CD1c-positive myeloid dendritic cell (primary cell): Measurements from ENCODE around the gene PRR18.

ENCODE experiments used
- DNase-seq: peaks from one replicate; pipeline ENCODE4 v3.0.0-alpha.2; 2016; ENCODE audit errors: extremely low spot score

The PRR18 gene

DNA sequence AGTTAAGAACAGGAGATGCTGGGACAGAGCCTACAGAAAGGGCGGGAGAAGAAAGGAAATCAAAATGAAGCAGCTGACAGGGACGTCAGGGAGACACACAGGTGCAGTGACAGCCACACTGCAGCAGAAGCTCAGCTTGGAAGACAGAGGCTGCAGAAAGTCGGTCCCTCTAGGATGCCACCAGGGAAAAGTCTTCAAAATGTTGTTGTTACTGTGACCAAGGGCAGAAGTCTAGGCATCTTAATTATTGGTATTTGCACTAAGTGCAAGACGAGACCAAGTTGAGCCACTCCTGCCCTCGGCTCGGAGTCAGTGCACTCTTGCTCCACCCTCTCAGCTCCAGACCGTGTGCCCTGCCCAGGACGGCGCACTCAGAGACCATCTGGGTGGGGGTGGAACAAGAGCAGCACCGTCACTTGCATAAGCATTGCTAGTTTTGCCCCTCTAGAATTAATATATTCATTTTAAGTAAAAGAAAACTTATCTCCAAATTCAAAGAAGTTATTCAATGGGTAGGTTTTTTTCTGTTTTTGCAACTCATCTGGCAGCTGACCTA lies 2.6 kb downstream of the PRR18 start:
- no peak for DNase-seq

DNA sequence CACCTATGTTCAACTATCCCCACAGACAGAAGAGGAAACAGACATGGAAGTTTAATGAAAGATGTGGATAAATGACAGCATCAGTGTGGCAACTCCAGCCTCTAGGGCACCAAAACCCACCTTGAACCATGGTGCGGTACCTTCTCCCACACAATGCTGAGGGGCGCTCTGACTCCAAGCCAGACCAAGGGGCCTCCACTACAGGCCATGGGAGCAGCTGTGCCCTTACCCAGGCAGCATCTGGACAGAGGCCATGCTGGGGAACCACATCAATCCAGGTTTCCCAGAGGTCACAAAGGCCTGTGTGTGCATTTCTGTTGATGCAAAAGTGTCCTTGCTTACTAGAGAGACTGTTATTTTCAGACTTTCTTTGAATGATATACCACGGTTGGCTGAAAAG lies 4.1 kb downstream of the PRR18 start:
- DNase-seq, result no peak

GRCh38 chr6:166301611-166302529 lies 6.3 kb downstream of the PRR18 start:
- no peak for DNase-seq

- no peak for DNase-seq
These were observed 7.7 kb downstream of the PRR18 start for GRCh38 chr6:166300357-166300987.

DNA sequence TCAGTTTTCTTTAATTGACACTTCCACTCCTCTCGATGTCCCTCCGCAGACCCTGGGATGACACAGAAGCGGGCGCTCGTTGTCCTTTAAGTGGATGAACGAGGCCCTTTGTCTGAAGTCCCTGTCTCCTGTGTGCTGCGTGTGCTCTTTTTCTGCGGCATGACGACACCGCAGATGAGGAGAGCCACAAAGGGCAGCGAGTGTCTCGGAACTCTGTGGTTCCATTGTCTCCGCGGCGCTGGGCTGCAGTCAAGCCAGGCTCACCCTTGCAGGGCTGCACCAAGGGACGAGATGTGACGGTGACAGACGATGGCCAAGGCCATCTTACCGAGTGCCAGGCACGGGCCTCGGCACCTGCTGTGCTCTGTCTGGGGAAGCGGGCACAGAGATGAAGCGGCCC lies 10.6 kb downstream of the PRR18 start:
- no peak for DNase-seq

GRCh38 chr6:166296035-166296883 lies 11.9 kb downstream of the PRR18 start:
- DNase-seq, result no peak

- no peak for DNase-seq
These were observed 14.2 kb downstream of the PRR18 start for GRCh38 chr6:166293731-166294584.

DNA sequence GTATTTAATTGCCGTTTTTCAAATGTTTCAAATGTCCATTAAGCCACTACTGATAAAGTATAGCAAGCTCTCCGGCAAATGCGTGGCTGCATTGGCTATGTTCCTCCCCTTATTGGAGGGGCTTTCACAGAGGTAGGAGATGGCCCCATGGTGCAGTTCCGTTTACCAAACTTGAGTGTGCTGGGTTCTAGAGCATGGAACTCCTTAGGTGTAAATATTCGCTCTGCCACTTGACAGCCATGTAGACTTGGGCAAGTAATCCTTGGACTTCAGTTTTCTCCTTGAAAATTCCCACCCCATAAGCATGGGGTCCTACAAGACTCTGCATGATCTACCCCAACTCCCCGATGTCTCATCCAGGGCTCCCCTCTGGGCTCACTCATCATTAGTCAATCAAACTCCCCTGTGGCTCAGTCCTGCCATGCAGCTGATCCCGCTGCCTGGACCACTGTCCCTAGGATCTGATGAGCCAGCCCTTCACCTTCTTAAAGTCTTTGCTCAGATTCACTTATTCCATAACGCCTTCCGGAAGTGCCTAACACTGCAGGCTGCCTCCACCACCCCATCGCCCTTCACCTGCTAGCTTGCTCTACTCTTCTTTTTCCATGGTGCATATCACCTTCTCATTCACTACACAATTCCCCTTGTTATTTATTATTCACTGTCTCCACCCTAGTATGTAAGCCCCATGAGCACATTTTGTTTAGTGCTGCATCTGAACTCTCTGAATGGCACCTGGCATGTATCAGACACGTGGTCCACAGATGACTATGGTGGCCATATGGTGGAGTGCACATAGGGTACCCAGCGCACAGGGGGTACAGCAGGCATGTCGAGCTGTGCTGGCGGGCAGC lies 18.8 kb downstream of the PRR18 start:
- DNase-seq, result no peak

DNA sequence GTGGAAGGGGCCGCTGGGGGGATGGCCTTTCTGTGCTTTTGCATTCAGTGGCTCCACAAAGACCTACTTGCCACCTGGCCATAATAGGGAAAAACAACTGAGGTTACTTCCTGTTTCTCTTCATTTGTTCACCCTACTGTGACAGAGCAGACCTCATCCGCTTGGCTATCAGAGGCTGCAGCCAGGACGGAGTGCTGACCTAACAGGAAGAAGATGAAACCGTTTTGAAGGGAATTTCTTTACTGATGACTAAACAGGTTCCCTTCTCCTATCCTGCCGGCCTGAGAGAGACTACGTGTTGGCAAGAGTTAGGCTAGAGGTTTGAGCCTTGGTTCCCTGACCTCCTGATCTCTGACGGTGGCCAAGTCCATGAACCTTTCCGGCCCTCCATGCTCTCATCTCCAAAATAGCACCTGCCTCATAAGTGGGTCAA lies 21.3 kb downstream of the PRR18 start:
- peak; percentile 49 for DNase-seq

DNA sequence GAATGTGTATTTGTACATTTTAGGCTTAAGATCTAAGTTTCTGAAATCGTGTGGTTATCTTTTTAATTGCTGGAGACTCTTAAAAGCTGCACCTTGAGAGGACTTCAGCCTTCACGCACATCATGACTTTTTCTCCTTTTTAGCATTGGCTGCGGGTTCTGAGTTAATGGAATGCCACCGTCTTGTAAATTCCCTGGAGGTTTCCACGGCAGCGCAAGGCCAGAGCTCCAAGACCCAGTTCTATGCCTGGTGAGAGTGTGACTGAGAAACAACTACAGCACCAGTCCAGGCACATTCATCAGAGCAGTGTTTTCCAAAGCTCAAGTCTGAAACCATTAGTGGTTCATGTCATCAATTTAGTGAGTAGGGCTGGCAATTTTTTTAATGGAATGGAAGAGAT lies 23.0 kb downstream of the PRR18 start:
- DNase-seq, result no peak

DNA sequence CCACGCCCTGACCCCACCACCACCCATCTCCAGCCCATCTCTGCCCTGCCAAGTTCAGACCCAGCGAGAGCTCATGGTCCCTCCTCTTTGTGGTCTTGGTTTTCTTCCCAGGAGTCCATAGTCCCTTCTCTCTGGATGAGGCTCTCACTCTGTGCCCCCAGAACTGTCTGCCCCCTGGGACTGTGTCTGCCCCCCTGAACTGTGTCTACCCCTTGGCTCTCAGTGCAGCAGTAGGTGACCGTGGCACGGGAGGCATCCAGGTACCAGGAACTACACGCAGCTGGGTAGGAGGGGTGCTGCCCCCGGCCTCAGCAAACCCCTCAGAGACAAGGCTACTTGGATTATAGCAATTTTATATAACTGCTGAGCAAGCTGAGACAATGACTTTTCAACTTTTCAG lies 23.6 kb downstream of the PRR18 start:
- DNase-seq, result no peak

GRCh38 chr6:166282394-166283032 lies 25.7 kb downstream of the PRR18 start:
- no peak for DNase-seq

GRCh38 chr6:166281104-166281503 lies 27.1 kb downstream of the PRR18 start:
- no peak for DNase-seq

- DNase-seq, result no peak
These were observed 28.9 kb downstream of the PRR18 start for GRCh38 chr6:166279393-166279679.

DNA sequence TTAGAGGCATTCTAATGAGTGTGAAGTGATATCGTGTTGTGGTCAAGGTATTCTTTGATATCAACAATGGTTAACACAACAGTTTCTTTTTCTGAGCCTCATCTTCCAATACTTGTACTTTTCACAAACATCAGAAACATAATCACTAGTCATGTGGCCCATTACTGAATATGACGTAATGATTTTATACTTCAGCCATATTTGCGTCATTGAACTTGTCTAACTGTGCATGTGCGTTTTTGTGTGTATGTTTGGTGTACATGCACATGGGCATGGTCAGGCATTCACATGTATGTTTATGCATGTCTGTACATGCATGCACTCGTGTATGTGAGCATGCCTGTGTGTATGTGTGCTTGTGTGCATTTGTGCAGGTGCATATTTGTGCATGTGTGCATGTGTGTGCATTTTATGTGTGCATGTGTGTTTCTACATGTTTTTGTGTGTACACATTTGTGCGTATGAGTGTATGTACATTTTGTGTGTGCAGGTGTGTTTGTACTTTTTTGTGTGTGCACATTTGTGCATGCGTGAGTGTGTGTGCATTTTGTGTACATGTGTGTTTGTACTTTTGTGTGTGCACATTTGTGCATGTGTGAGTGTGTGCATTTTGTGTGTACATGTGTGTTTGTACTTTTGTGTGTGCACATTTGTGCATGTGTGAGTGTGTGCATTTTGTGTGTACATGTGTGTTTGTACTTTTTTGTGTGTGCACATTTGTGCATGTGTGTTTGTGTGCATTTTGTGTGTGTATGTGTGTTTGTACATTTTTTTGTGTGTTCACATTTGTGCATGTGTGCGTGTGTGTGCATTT lies 29.4 kb downstream of the PRR18 start:
- DNase-seq, result no peak

DNA sequence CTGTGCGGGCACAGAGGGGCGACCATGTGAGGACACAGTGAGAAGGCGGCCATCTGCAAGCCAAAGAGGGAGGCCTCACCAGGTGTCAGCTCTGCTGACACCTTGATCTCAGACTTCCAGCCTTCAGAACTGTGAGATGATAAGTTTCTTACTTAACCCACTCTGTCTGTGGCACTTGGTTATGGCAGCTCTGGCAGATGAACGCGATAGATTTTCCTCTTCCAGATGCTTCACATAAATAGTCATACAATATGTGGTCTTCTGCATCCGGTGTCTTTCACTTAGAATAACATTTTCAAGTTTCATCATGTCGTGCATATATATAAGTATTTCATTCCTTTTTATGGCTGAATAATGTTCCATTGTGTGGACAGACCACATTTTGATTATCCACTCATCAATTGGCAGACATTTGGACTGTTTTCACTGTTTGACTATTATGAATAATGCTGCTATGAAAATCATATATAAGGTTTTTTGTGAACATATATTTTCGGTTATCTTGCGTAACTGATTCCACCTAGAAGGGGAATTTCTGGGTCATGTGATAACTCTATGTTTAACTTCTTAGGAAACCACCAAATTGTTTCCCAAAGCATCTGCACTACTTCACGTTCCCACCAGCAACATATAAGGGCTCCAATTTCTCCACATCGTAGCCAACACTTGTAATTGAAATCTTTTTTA lies 30.2 kb downstream of the PRR18 start:
- no peak for DNase-seq

DNA sequence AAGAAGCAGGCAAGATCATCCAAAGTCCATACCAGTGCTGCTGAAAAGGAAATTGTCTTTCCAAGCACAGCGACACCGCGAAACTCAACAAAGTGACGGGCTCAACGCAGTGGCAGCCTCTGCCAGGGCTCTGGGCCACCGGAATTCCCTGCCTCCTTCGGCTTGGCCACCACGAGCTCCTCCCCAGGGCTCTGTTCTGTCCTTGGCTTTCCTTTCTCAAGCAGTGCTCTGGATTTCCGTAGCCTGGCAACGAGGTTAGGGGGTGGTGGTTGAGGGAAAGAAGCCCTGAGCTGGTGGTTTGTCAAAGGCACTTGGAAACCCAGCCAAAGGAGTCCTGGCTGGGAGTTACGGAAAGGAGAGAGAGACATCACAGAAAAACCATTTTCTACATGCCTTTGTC lies 31.2 kb downstream of the PRR18 start:
- DNase-seq, result no peak

DNA sequence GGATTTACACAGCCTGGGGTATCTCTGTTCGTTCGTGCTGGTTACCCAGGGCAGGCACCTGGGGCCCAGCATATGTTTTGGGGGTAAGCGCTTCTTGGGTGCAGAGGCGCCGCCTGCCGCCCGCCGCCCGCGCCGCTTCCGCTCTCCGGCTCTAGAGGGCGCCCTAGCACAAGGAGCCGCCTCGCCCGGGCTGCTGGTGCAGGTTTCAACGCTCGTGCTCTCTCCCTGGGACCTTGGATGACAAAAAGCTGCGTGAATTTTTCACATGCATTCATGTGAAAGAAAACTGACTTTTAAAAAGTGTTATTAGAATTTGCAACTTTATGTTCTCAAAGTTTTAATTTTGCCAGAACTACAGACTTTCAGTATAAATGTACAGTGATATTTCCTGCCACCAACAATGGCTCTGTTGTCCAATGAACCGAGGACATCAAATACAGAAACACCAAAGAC lies 32.5 kb downstream of the PRR18 start:
- DNase-seq, result peak; percentile 82
